Globus pallidus (tissue), 1 donor: ENCODE results near the gene PARVA.

Experiments used
- DNase-seq: peaks from one replicate; pipeline ENCODE4 v3.0.0-alpha.2; 2015; ENCODE audit warnings: low spot score

The PARVA gene

GRCh38 chr11:12459865-12460444, 82.6 kb downstream of the PARVA start:
- DNase-seq, result no peak

DNA sequence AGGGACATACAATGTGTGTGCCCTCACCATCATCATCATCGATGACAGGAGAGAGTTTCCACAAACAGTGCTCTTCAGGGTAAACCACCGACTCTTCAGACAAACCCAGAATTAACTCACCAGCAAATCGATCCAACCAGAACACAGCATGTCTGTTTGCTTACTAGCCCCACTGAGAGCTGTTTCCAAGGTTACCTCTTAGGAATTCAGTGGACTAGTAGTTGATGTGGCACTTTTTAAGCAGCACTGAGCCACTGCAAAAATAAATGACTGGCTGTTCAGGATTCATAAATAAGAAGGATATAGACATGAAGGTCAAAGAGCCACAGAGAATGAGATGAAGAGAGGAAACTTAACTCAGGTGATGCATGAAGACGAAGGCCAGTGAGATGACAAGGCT, 83.1 kb downstream of the PARVA start:
- DNase-seq, result no peak

DNA sequence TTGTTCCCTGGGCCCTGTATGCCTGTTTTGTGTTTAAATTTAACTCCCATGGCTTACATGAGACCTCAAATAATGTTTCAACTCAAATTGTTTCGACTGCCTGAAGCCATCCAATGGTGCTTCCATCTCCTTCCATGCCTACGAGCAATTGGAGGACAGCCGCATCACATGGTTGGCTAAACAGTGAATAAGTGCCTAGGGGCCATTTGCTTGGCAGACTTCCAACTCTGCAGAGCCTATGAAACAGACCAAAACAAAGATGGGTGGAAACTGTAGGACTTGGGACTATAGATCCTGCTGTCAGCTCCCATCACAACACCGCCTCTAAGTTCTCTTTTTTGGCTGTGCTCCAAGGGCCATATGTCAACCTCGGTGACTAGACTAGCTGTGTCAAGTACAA, 84.1 kb downstream of the PARVA start:
- DNase-seq, result no peak

DNA sequence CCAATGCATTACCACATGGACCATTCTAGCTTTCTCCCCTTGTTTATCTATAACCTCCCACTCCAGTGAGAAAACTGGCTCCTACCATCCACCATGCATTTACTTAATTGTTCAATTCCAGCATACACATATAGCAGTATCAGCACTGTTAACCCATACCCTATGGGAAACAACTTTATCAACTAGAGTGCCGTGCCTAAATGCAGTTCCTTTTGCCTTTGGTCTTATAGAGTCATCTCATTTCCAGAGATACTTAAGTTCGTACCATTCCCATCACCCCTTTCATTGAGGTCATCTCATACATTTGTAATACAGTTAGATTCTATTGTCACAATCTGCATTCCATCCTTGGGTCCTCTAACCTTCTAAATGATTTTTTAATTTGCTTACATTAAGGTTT, 86.9 kb downstream of the PARVA start:
- no peak for DNase-seq

DNA sequence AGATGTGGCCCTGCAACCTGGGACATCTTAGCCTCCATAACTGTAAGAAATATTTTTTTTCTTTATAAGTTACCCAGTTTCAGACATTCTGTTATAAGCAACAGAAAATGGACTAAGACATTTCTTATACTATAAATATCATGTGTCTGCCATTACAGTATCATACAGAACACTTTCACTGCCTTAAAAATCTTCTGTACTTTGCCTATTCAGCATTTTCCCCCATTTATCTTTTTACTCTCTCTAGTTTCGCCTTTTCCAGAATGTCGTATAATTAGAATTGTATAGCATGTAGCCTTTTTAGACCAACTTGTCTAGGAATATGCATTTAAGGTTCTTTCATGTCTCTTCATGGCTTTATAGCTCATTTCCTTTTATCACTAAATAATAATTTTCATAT, 88.0 kb downstream of the PARVA start:
- no peak for DNase-seq

DNA sequence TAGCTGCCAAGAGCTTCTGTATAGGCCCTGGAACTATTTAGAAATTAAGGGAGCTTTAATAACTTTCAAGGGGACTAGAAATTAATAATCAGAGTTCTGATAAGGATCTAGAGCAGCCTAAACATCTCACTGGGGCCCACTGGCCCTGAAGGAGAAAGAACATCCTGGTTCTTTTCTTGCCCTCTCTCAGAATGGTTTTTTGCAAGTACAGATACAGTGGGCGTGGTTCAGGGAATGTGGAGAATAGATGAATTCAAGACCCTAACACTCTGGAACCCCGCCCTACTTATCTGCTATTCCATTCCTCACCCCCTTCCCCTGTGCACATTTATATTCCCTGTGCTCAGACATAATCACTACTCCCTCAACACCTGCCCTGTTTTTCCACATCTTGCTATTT, 90.2 kb downstream of the PARVA start:
- DNase-seq, result no peak

DNA sequence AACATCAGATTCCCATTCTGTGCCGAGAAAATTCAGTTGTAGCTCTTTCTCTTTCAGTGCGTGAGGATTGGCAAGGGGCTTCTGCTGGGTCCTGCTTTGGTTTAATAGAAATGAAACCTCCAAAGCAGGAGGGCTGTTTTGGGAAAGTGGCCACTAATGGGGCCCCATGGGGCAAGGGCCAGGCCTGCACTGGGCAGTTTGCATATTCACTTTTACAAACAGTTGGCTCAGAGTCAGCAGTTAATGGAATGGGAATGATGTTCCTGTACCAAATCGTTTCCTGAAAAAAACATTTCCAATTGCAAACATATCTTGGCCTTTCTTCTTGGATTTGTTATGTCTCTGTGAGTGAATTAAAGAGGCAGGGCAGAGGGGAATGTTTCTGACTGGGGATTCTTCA, 92.1 kb downstream of the PARVA start:
- DNase-seq, result no peak

GRCh38 chr11:12470236-12470635, 92.9 kb downstream of the PARVA start:
- no peak for DNase-seq

DNA sequence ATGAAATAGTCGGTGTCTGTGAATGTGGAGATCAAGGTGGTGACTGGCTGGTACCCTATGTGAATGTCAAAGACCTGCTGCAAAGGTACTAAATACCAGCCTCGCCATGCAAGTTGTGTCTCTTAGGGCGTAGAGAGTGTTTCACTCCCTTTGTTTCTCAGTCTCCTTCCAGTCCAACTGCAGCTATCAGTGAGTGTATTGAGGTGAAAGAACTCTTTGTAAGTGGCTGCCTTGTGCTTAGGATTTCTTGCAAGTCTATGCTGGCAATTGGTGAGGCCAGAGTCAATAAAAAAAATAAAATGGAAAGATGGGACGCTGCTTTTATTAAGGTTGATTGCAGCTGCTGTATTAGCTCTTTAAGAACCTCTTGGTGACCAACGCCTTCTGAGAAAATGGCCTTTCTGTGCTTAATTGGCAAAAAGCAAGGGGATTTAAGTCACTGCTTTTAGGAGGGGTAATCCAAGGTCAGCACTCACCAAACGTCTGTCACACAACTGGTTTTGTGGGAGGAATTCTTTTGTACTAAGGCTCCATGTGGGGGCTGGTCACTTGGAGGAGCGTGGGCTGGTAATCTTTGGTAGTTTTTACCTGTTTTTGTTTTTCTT, 95.1 kb downstream of the PARVA start:
- DNase-seq, result peak; percentile 3

DNA sequence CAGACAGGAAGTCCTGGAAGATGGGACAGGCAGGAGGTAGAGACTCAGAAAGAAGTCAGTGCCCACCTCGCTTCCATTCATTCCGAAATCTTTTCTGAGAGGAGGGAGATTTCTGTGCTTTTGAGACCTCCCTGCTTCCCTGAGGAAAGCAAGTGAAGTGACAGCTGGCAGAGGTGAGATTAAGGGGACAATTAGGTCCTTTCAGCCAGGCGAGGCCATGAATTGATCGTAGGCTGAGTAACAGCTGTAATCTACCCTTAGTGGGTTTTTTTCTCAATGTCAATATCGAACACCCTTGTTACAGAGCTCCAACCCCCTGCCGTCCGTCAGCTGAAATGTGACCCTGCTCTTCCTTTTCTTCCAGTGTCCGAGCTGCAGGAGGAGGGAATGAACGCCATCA, 96.0 kb downstream of the PARVA start:
- no peak for DNase-seq

- no peak for DNase-seq
Observed at GRCh38 chr11:12474871-12475270, 97.5 kb downstream of the PARVA start.

DNA sequence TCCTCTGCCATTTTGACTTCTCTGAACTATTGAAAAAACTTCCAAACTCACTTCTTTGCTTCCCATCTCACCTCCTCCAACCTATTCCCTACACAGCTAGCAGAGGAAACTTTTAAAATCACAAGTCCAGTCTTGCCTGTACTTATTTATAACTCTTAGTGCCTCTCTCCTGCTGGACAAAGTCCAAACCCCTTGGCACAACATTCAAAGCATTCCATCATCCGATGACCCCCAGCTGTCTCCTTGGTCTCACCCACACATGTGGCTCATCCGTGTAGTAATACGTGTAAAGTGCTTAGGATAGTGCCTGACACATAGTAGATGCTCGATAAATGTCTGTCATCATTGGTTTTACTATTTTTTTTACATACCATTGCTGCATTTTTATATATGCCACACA, 101.4 kb downstream of the PARVA start:
- DNase-seq, result no peak

GRCh38 chr11:12480401-12480800, 103.0 kb downstream of the PARVA start:
- DNase-seq, result no peak

DNA sequence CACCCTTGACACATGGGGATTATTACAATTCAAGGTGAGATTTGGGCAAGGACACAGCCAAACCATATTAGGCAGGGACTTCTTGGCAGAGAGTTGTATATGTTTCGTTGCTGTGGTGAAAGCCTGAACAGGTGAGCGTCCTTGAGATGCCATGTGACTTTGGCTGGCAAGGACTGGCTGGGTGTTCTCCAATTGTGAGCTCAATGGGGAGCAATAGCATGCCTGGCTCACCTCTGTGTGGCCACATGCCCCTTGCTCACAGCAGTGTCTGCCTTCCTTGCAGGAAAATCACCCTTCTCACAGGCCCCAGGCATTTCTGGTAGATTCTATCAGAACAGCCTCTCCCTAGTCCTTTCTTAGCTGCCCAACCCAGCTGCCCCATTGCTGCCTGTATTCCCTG, 105.5 kb downstream of the PARVA start:
- no peak for DNase-seq

DNA sequence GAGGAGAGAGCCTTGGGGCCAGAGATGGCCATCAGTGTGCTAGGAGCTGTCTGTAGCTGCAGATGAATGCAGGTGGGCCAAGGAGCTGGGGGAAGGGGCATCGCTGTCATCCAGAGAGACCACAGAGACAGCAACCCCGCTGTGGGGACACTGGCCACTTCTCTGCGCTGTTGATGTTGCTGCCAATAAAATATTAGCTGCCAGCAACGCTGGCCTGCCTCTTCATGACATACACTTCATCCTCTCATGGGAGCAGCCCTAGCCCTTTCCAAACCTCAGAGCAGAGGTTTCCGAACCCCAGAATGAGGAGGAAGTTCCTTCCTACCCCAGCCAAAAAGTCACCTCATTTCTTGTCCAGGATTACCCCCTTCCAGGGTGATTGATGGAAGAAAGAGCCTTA, 106.2 kb downstream of the PARVA start:
- no peak for DNase-seq

GRCh38 chr11:12485328-12485727, 108.0 kb downstream of the PARVA start:
- DNase-seq, result no peak

- no peak for DNase-seq
Observed at GRCh38 chr11:12489246-12489772, 111.9 kb downstream of the PARVA start.

DNA sequence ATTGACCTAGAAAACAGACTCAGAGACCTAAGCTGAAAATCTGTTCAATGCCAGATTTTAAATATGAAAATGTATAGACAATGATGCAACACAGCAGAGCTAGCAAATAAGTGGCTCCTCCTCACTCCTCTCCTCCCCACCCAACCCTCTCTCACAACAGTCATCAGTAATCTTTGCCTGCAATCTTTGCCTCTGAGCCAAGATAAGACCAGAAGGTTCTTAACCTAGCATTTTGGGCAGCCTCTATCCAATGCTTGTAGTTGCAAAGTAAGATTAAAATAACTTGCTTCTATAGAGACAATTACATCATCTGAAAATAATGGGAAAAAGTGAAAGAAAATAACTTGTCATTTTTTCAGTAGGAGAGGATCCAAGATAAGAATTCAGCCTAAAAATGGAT, 117.3 kb downstream of the PARVA start:
- DNase-seq, result no peak

DNA sequence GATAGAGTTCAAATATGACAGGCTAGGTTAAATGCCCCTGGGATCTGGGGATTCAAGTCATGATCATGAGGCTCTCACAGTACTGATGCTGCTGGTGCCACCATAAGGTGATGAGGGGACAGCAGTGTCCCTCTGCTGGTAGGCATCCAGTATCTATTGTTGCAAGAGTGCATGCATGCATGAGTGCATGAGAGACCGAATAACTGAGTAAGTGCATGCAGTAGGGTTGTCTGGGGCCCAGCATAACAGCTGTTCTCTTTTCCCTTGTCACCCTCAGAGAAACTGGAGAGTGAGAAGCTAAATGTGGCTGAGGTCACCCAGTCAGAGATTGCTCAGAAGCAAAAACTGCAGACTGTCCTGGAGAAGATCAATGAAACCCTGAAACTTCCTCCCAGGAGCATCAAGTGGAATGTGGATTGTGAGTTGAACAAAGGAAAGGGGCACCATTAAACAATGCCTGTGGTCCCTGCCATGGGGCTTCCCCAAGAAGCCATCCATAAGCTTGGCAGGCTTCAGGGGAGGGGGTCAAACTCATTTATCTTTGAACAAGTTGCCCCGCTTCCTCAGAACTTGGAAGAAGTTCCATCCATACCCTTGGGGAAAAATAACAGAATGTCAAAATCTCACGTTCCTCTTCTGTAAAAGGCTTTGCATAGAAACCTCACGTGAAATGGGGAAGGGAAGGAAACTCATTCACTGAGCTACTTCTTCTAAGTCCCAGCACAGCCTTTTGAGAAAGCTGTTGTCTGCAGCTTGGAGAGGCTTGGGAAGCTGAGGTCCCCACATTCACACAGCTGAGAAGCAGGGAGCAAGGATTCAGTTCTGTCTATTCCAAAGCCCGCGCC, 119.0 kb downstream of the PARVA start:
- DNase-seq, result no peak

- DNase-seq, result no peak
Observed at GRCh38 chr11:12497431-12497830, 120.1 kb downstream of the PARVA start.

DNA sequence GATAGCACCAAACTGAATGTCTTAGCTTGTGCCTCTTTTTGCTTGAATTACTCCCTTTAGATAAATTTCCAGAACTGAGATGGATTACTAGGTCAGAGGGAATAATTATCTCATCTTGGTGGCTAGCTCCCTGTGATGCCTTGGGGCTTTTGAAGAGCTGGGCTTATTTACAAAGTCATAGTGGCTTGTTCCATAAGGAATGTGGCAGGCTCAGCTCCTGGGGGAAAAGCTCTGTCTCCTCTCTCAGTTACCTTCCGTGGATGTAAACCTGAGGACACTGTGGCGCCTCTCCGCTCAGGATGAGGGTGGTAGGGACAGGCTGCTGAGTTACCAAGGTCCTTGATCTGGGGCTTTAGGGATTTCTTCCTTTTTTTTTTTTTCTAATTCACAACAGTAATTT, 121.7 kb downstream of the PARVA start:
- no peak for DNase-seq

GRCh38 chr11:12502046-12502445, 124.7 kb downstream of the PARVA start:
- no peak for DNase-seq

DNA sequence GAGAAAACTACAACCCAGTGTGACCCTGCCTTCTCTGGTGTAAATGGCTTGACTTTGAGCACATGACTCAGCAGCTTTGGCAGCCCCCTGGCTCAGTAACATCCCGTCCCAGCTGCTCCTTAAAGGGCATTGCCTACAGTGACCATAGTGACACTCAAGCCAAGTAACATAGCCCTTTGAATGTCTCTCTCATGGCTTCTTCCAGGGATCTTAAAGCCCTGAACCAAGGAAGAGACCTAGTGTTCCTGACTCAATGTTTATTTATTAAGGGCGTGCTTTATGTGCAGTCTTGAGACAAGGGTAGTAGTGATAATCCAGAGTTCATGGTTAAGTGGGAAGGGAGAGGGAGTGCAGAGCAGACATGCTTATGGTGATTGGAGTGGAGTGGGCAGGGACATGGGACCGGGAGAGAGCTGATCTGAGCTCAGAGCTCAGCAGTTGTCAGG, 125.7 kb downstream of the PARVA start:
- no peak for DNase-seq
